ES-I3 (cell line): ENCODE results near the gene DEDD2.

Experiments
- H3K36me3 ChIP-seq: 2 replicates; pipeline ENCODE4 v1.6.1; 2013; ENCODE audit warnings: mild to moderate bottlenecking, low read length, control low read depth, moderate library complexity; ENCODE audit not compliant: insufficient read depth
- H3K4me1 ChIP-seq: 2 replicates; pipeline ENCODE4 v1.6.1; 2013; ENCODE audit warnings: mild to moderate bottlenecking, control low read depth, low read length; ENCODE audit not compliant: insufficient read depth
- H3K9ac ChIP-seq: 2 replicates; pipeline ENCODE4 v1.6.1; 2013; ENCODE audit warnings: low read depth, mild to moderate bottlenecking, low read length, moderate library complexity
- H3K9me3 ChIP-seq: 2 replicates; pipeline ENCODE4 v1.6.1; 2013; ENCODE audit warnings: mild to moderate bottlenecking, low read length, moderate library complexity; ENCODE audit not compliant: control insufficient read depth, insufficient read depth

DEDD2 gene

DNA sequence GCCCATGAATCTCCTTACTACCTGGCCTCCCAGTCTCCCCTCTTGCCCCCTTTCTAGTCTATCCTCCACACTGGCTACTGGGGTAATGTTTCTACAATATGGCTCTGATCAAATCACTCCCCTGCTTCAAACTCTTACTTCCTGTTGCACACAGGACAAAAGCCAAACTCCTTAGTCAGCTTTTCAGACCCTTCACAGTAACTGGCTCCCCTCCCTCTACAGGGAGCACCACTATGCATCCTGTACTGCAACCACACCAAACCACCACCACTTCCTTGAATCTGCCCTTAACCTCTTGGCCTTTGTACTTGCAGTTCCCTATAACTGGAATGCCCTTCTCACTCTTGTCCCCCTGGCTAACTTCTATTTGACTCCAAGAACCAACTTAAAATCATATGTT lies 32.2 kb downstream of the DEDD2 start:
- Histone ChIP-seq H3K4me1 (no peaks in the 10 kb centered on the region; the same call in 1 of the 2 replicates), H3K9me3 (no peaks in the 10 kb centered on the region), H3K9ac (no peak overlapping the region), H3K36me3 (no peaks in the 10 kb centered on the region)

DNA sequence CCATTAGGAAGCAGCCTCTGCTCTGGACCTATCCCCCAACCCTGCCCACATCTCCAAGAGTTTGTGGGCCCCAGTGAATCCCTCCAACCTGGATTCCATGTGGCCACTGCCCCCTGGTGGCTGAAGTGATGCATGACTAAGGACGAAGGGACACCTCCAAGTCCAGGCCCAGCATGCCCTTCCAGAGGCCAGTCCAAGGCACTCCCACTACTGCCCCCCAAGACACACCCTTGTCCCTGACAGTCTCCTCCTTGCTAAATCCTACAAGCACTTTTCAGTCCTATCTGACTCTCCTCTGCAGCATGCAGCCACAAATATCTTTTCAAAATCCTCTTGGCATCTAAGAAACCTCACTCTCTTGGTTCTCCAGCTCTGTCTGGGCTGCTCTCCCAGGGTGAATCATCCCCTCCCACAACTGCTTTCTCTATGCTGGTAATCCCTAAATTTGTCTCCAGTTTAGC lies 33.0 kb downstream of the DEDD2 start:
- Histone ChIP-seq H3K4me1 (no peaks in the 10 kb centered on the region; the same call in 1 of the 2 replicates), H3K9ac (no peak overlapping the region), H3K9me3 (no peaks in the 10 kb centered on the region), H3K36me3 (no peaks in the 10 kb centered on the region)

DNA sequence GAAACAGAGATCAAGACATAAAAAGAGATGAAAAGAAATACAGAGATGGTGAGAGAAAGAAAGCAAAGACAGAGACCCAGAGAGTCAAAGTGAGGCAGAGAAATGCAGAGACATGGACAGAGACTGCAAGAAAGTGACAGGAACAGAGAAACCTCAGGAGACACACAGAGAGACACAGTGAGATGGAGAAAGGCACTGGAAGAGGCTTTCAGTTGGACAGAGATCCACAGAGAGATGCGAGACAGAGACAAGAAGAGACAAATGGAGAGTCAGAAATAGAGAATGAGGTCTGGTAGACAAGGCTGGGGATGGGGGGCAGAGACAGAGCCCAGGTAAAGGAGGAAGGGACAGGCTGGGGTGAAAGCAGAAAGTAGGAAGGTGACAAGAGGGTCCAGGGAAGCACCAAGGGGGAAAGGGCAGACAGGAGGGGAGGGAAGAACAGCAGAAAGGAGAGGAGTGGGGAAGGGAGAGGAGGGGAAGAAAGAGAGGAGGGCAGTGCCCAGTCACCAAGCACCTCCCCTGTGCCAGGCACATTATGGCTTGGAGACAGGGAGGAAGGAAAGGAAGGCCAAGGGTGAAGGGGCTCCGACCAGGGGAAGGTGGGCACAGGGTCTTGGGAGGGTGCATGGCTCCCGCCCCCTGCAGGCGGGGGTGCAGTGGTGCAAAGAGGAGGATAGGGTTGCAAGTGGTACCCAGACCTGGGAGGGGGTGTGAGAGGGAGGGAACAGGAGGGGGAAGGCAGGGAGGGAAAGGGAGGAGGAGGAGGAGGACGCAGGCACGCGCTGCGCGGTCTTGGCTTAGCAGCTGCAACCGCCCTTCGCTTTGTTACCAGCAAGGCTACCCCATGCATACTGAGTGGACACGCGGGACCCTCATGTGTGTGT lies 38.4 kb downstream of the DEDD2 start:
- Histone ChIP-seq H3K9ac (no peak overlapping the region), H3K4me1 (peaks cover 4% of the 10 kb centered on the region; the same call in 1 of the 2 replicates), H3K36me3 (no peaks in the 10 kb centered on the region), H3K9me3 (no peaks in the 10 kb centered on the region)

DNA sequence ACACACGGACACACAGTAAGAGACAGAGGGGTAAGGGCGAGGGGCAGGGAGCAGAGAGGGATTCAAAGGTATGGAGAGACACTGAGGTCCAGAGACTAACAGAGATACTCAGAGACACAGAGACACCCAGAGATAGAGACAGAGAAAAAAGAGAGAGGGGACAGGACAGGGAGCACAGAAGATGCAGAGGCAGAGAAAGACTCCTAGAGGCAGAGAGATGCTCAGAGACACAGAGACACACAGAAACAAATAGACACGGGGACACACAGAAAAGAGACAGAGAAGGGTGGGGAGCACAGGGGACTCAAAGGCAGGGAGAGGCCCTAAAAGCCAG lies 39.8 kb downstream of the DEDD2 start:
- Histone ChIP-seq H3K36me3 (no peaks in the 10 kb centered on the region), H3K4me1 (peaks cover 4% of the 10 kb centered on the region; the same call in 1 of the 2 replicates), H3K9me3 (no peaks in the 10 kb centered on the region), H3K9ac (no peak overlapping the region; the same call in 1 of the 2 replicates)

DNA sequence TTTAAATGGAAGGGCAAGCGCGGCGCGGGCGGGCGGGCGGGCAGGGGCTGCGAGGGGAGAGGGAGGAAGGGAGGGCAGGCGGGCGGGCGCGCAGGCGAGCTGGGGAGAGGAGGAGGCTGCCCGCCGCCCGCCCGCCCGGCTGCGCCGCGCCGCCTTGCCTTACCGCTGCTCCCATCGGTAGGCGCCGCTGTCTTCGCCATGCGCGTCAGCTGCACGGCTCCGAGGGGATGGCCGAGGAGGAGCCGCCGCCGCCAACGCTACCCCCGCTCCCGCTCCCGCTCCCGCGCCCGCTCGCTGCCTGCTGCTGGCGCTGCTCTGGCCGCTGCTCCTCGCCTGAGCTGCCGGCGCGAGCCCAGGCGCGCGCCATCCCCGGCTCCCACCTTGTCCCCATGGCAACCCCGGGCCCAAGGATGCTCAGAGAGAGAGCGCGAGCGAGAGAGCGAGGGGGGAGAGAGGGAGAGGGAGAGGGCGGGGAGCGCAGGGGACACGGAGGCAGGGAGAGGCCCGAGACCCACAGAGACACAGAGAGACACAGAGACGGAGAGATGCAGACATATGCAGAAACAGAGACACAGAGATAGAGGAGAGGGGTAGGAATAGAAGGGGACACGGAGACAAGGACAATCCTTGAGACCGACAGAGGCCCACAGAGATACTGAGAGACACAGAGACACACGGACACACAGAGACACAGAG lies 40.3 kb downstream of the DEDD2 start:
- H3K9ac ChIP-seq: peak overlapping the region; percentile 45; the same call in 1 of the 2 replicates
- H3K36me3 ChIP-seq: no peaks in the 10 kb centered on the region
- peaks cover 4% of the 10 kb centered on the region; the same call in 1 of the 2 replicates for H3K4me1 ChIP-seq
- no peaks in the 10 kb centered on the region for H3K9me3 ChIP-seq

DNA sequence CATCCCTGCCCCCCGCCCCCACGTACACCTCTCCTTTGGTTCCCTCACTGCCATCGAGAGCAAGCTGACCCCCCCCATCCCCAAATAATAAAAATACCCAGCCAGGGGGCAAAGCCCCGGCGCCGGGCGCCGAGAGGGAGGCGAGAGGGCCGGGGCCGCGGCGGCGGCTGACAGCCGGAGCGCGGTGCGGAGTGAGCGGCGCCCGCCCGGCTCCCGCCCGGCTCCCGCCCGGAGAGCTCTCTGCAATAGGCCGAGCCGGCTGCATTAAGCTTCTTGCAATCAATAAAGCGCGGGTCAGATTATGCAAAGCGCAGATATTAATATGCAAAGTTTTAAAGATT lies 40.9 kb downstream of the DEDD2 start:
- no peaks in the 10 kb centered on the region for H3K9me3 ChIP-seq
- peaks cover 4% of the 10 kb centered on the region; the same call in 1 of the 2 replicates for H3K4me1 ChIP-seq
- H3K36me3 ChIP-seq: no peaks in the 10 kb centered on the region
- peak overlapping the region; percentile 45; the same call in 1 of the 2 replicates for H3K9ac ChIP-seq

DNA sequence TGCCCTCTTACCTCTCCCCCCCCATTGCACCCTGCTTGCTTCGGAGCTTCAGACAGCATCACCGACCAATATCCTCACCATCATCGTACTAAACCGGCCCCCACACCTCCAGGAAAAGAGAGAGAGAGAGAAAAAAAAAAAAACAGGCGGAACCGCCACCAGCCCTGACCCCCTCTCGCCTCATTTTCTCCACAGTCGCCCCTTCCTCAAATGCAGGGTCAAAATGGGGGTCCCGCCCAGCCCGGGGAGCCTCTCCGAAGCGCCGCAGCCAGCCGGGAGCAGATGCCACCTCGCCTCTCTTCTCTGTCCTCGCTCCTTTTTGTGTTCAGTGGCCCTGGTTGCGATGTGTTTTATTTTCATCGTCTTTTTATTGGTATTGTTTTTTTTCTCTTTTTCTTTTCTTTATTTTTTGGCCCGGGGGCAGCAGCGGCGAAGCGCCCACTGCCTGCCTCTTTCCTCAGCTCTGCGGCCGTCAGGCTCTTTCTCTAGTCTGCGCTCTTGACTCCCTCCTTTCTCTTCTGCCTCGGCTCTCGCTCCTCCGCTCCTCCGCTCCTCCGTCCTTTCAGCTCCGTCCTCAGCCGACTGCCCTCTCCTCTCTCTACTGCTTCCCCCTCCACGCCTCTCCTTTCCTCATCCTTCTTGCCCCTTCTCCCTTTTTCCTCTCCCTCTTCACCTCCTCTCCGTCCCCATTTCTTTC lies 41.4 kb downstream of the DEDD2 start:
- Histone ChIP-seq H3K9ac (peak overlapping the region; percentile 45; the same call in 1 of the 2 replicates), H3K9me3 (no peaks in the 10 kb centered on the region), H3K4me1 (peaks cover 4% of the 10 kb centered on the region; the same call in 1 of the 2 replicates), H3K36me3 (no peaks in the 10 kb centered on the region)

DNA sequence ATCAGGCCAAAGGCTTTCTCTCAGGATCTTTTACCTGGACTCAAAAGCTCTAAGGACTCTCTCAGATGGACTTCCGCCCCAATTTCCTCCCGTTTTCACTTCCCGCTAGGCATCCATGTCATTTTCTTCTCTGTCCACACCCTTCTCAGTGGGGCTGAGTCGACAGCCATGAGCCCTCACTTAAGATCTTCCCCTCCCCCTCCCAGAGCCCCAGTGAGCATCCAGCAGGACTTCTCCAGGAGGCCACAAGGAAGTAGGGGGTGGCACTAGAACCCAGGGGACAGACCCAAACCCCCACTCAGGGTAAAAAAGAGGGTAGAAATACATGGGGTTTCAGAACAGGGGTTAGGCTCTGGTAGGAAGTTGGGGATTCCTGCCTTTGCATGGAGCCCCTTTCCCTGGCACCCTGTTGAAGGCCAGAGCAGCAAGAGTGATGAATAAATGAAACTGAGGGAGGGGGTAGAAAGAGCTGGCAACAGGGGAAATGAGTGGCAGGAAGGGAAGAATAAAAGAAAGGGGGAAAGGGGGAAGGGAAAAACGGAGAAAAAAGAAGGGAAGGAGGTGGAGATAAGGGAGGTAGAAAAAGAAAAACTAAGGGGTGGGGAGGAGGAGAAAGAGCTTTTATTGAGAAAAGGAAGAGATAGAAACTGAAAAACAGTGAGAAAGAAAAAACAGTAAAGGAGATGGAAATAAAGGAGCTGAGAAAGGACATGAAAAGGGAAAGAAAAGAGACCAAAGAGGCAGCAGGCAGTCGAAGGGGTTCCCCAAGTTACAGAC lies 42.3 kb downstream of the DEDD2 start:
- Histone ChIP-seq H3K36me3 (no peaks in the 10 kb centered on the region), H3K4me1 (peaks cover 4% of the 10 kb centered on the region; the same call in 1 of the 2 replicates), H3K9ac (peak overlapping the region; percentile 45; the same call in 1 of the 2 replicates), H3K9me3 (no peaks in the 10 kb centered on the region)

DNA sequence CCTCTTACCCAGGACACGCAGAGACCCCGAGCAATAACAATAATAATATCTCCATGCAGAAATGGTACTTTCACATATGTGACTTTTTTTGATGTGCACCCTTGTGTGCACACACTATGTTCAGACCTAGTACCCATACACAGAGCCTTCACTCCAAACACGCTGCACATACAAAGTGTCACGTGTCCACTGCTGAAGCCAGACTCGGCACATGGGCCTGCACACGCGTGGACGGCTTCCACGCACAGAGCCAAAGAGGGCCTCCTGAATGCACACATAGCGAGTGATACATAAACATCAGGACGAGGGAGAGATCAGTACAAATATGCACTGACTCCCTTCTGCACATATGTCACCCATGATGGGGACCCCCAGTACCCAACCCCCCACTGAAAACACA lies 43.3 kb downstream of the DEDD2 start:
- Histone ChIP-seq H3K4me1 (peaks cover 4% of the 10 kb centered on the region; the same call in 1 of the 2 replicates), H3K9ac (no peak overlapping the region), H3K9me3 (no peaks in the 10 kb centered on the region), H3K36me3 (no peaks in the 10 kb centered on the region)

DNA sequence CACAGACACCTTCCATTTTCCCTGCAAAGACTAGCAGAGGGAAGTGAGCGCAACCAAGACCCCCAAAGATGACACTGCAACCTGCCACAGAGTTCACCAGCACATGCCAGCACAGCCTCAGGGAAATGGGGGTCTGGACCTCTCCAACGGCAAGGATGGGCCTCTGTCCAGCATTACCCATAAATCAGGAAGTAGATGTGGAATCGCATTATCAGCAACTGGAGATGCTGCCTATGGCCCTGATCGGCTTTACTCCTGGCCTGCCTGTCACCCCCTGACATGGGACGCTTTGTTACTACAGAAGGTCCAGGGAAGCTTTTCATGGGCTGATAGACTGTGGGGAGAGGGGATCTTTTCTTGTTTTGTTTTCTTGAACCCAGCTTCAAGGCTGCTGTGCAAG lies 43.8 kb downstream of the DEDD2 start:
- no peaks in the 10 kb centered on the region for H3K9me3 ChIP-seq
- H3K9ac ChIP-seq: no peak overlapping the region
- no peaks in the 10 kb centered on the region for H3K36me3 ChIP-seq
- H3K4me1 ChIP-seq: peaks cover 4% of the 10 kb centered on the region; the same call in 1 of the 2 replicates

DNA sequence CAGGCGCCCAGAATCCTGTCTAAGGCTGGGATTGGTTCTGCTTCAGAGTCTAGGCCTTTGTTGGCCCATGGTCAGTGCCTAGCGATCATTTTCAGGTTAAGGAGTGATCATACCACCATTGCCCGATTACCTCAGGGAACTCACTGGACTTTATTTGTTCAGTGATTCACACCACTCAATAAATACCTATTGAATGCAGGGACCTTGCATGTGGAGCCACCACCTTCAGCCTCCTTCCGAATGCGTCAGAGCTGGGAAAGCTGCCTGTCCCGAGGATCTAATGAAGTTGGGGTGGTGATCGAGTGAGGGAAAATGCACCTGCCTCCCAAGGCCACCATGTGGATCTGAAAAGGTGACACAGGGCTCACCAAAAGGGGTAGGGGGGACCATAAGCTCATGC lies 45.2 kb downstream of the DEDD2 start:
- Histone ChIP-seq H3K9ac (no peak overlapping the region), H3K4me1 (peaks cover 4% of the 10 kb centered on the region; the same call in 1 of the 2 replicates), H3K36me3 (no peaks in the 10 kb centered on the region), H3K9me3 (no peaks in the 10 kb centered on the region)

DNA sequence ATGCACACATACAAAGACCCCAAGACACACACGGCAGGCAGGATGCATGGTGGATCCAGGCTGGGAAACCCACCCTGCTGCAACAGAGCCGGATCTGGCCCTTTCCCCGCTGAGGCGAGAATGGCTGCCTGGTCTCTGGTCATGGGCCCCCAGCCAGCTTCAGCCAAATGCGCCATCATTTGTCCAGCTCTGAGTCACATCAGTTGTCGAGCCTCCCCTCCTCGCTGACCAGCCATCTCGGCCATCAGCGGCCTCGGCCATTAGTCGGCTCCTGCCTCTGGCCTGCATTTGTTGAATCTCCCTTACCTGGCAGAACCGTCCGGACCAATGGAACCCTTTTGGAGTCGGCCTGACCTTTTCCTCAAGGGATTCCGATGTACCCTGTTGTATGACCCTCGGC lies 46.8 kb downstream of the DEDD2 start:
- Histone ChIP-seq H3K4me1 (peaks cover 4% of the 10 kb centered on the region; the same call in 1 of the 2 replicates), H3K36me3 (no peaks in the 10 kb centered on the region), H3K9ac (no peak overlapping the region), H3K9me3 (no peaks in the 10 kb centered on the region)

DNA sequence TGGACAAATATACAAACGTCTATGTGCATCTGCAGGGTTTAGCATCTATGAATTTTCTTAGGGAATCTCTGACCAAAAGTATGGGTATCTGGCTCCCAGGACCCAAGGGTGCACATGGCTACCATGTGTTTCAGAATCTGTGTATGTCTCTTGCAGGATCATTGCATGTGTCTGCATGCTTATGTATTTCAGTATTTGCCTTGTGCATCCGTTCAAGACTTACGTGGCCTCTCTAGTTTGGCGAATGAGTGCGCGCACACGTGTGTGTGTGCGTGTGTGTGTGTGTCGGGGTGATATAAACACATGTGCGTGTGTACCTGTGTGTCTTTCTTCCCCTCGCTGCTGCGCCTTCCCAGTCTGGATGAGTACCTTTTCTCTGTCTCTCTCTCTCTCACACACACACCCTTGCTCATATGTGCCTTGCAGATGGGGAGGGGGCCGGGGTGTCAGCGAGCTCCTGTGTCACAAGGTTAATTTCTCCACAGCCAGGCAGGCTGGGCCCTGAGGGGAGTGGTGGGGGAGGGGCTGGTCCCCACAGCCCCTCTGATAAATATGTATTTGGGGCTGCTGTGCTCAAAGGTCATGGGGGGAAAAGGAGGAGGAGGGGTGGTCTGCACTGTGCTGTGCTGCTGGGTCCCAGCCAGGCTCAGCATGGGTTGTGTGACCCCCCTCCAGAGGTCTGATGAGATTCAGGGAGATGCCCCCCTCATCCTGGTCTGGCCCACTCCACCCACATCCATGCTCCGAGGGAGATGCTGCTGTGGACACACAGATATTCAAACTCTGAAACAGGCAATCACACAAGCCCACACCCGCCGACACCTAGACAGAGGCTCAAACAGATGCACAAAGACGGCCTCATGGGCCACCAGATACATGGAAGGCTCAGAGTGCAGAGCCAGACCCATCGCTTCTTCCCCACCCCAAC lies 47.7 kb downstream of the DEDD2 start:
- Histone ChIP-seq H3K36me3 (no peaks in the 10 kb centered on the region), H3K9ac (no peak overlapping the region), H3K9me3 (no peaks in the 10 kb centered on the region), H3K4me1 (no peaks in the 10 kb centered on the region)
